ENCODE measurements around the gene JMJD1C. TPM values are rescaled to one million over a fixed set of nuclear protein-coding genes. Genes with fewer than 3 reads are reported as not detected.
"Not testable (repeated sequence)": the region's sequence is repeated elsewhere in the genome, so short reads cannot be mapped to it uniquely, and the experiment has no call there.

Gene JMJD1C
- total and polyA plus RNA-seq, 3 donors from 2014 or later = 29.7 to 111 (median 94.6) TPM

DNA sequence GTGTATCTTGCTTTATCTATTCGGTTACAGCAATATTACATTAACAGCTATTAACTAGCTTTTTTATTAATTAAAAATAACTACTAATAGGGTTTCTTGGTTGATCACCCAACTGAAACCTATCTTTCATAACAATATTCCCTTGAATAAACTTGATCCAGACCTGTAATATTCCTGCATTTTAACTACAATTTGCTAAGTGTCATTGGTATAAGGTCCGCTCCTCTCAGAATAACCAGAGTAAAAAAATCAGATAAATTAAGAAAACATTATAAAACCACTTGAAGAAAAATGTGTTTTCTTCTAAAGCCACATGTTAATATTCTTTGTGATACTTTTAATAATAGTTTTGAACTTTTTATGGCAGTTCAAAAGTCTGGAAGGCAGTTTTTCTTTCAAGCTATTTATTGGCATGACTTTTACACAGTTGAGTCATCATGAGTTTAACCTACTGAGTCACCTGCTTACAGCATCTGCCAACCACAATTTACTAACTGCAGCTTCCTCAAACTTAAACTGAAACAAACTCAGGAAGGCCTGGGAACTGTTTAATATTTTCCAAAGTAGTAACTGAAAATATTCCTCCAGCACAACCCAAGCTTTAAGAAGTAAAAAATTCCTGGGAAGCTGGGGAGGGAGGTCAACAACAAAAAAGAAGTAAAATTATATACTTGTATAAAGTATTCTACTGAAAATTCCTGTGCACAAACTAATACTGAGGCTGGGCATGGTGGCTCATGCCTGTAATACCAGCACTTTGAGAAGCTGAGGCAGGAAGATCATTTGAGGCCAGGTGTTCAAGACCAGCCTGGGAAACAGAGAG lies 229.5 kb downstream of the JMJD1C start:
- no peaks in the 10 kb centered on the region for H3K9me3 ChIP-seq
- no peak for DNase-seq
- intact Hi-C loops (cut with DNase I; ENCODE audit: low total_unique reads) = no loop called here
- TF ChIP-seq, protein P1, sequence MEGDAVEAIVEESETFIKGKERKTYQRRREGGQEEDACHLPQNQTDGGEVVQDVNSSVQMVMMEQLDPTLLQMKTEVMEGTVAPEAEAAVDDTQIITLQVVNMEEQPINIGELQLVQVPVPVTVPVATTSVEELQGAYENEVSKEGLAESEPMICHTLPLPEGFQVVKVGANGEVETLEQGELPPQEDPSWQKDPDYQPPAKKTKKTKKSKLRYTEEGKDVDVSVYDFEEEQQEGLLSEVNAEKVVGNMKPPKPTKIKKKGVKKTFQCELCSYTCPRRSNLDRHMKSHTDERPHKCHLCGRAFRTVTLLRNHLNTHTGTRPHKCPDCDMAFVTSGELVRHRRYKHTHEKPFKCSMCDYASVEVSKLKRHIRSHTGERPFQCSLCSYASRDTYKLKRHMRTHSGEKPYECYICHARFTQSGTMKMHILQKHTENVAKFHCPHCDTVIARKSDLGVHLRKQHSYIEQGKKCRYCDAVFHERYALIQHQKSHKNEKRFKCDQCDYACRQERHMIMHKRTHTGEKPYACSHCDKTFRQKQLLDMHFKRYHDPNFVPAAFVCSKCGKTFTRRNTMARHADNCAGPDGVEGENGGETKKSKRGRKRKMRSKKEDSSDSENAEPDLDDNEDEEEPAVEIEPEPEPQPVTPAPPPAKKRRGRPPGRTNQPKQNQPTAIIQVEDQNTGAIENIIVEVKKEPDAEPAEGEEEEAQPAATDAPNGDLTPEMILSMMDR (IDR thresholded peaks at IDR 0.05) = no peak
- TF ChIP-seq POLR2A (IDR thresholded peaks at IDR 0.05) = no peak
- WGBS, 2 donors = 89 to 93% methylated on average over 2 of the region's 2 CpGs
- no peaks in the 10 kb centered on the region for H3K36me3 ChIP-seq (ENCODE audit: low read depth, missing control alignments)
- no peaks in the 10 kb centered on the region for H3K27me3 ChIP-seq
- H3K4me1 ChIP-seq = peaks cover 9% of the 10 kb centered on the region
- H3K4me3 ChIP-seq = no peak overlapping the region
- H3K27ac ChIP-seq = no peak overlapping the region

DNA sequence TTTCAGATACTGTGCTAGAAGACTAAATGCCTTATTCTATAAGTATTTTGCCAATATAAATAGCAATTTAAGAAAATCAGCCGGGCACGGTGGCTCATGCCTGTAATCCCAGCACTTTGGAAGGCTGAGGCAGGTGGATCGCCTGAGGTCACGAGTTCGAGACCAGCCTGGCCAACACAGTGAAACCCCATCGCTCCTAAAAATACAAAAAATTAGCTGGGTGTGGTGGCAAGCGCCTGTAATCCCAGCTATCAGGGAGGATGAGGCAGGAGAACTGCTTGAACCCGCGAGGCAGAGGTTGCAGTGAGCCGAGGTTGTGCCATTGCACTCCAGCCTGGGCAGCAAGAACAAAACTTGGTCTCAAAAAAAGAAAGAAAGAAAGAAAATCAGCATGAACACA lies 230.6 kb downstream of the JMJD1C start:
- intact Hi-C loops (cut with DNase I; ENCODE audit: low total_unique reads); H3K36me3 ChIP-seq (ENCODE audit: low read depth, missing control alignments); H3K9me3 ChIP-seq; H3K4me3 ChIP-seq; H3K4me1 ChIP-seq; H3K27me3 ChIP-seq; DNase-seq; H3K27ac ChIP-seq: not testable (repeated sequence)
- WGBS, 2 donors = 87 to 95% methylated on average over 10 of the region's 10 CpGs

DNA sequence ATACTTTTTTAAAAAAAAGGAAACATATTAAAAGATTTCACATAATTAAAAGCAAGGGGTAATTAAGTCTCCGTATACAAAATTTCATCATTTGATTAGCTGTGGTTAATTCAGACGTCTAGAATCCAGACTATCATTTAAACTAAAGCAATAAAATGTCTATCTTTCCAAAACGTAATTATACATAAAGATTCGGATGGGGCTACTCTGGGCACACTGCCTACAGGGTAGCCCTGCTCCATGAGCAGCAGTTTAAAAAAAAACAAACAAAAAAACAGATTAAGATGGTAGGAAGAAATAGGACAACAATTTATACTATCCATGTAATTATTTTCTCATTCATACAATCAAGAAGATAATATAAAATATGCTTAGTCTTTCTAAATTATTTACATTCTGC lies 236.6 kb downstream of the JMJD1C start:
- Histone ChIP-seq H3K4me1 (peaks cover 9% of the 10 kb centered on the region), H3K27me3 (no peaks in the 10 kb centered on the region), H3K9me3 (no peaks in the 10 kb centered on the region), H3K27ac (no peak overlapping the region), H3K36me3 (ENCODE audit: low read depth, missing control alignments) (no peaks in the 10 kb centered on the region), H3K4me3 (no peak overlapping the region)
- WGBS, 2 donors = 69 to 73% methylated on average over 4 of the region's 4 CpGs
- no peak for DNase-seq
- no peak for TF ChIP-seq POLR2A (IDR thresholded peaks at IDR 0.05)
- TF ChIP-seq, protein P1 (IDR thresholded peaks at IDR 0.05) = no peak
- intact Hi-C loops (cut with DNase I; ENCODE audit: low total_unique reads) = no loop called here

DNA sequence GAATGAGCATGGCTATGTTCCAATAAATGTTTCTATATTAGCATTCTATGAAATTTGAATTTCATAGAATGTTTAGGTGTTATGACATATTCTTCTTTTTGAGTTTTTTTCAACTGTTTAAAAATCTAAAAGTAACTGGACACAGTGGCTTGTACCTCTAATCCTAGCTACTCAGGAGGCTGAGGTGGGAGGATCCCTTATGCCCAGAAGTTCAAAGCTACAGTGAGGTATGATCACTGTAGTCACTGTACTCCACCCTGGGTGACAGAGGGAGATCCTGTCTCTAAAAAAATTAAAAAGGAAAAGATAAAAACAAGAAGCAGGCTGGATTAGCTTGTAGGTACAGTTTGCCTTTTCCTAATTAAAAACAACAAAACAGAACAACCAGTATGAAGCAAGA lies 237.5 kb downstream of the JMJD1C start:
- Histone ChIP-seq H3K27ac (no peak overlapping the region), H3K4me1 (peaks cover 6% of the 10 kb centered on the region), H3K4me3 (no peak overlapping the region), H3K36me3 (ENCODE audit: low read depth, missing control alignments) (no peaks in the 10 kb centered on the region), H3K9me3 (no peaks in the 10 kb centered on the region), H3K27me3 (no peaks in the 10 kb centered on the region)
- intact Hi-C loops (cut with DNase I; ENCODE audit: low total_unique reads) = no loop called here
- TF ChIP-seq, protein P1 (IDR thresholded peaks at IDR 0.05) = no peak
- TF ChIP-seq POLR2A (IDR thresholded peaks at IDR 0.05) = no peak
- DNase-seq = no peak

DNA sequence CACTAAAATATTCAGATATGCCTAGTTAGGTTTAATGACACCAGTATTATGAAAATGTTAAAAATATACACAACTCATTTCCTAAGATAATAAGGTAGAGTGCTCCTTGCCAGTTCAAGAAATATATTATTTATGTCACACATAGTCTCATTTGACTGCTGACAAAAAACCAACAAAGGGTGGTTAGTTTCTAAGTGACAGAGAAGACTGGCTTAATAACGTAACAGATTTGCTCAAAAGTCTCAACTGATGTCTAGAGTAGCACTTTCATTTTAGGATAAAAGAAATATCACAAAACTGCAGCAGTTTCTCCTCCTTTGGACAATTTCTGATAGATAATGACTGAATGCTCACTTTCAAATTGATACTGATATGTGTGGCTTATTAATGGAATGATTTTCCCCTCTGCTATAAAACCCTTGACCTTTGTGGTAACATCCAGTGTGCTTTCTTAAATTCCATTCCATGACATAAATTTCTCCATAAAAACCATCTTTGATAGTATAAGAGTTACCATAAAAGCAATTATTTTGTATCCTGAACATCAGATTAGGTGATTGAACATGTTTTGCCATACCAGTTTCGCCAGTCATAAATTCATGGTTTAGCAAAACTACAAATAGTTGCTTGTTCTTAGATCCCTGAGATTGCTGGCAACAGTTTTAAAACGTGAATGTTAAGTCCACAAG lies 238.4 kb downstream of the JMJD1C start:
- Histone ChIP-seq H3K4me1 (no peaks in the 10 kb centered on the region), H3K27me3 (no peaks in the 10 kb centered on the region), H3K27ac (no peak overlapping the region), H3K36me3 (ENCODE audit: low read depth, missing control alignments) (no peaks in the 10 kb centered on the region), H3K9me3 (no peaks in the 10 kb centered on the region), H3K4me3 (no peak overlapping the region)
- TF ChIP-seq POLR2A (IDR thresholded peaks at IDR 0.05) = no peak
- TF ChIP-seq, protein P1 (IDR thresholded peaks at IDR 0.05) = no peak
- intact Hi-C loops (cut with DNase I; ENCODE audit: low total_unique reads) = no loop called here
- WGBS, 2 donors = 57 to 60% methylated on average over 3 of the region's 3 CpGs
- no peak for DNase-seq
